ENCODE results near the gene PLEKHG3.
"Not testable (repeated sequence)": the region's sequence is repeated elsewhere in the genome, so short reads cannot be mapped to it uniquely, and the experiment has no call there.

The PLEKHG3 gene

DNA sequence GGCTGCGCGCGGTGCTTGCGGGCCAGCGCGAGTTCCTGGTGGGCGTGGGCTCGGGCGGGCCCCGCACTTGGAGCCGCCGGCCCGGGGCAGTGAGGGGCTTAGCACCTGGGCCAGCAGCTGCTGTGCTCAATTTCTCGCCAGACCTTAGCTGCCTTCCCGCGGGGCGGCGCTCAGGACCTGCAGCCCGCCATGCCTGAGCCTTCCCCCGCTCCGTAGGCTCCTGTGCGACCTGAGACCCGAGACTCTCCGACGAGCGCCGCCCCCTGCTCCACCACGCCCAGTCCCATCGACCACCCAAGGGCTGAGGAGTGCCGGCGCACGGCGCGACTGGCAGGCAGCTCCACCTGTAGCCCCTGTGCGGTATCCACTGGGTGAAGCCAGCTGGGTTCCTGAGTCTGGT is 46.0 kb upstream of the PLEKHG3 start:
- Histone ChIP-seq H3K36me3 (replicated peaks; ENCODE audit: insufficient read depth, low read length) (no peaks in the 10 kb centered on the region), H4K20me1 (ENCODE audit: insufficient read depth, low read length) (no peaks in the 10 kb centered on the region), H3K79me2 (ENCODE audit: low read length) (no peaks in the 10 kb centered on the region), H3K9me2 (replicated peaks; ENCODE audit: insufficient read depth, low read length) (no peaks in the 10 kb centered on the region), H3K9me3 (replicated peaks; ENCODE audit: insufficient read depth, low read length) (no peaks in the 10 kb centered on the region), H3F3A (ENCODE audit: insufficient read depth, low read length) (no peaks in the 10 kb centered on the region), H3K27ac (ENCODE audit: low read length) (no peak overlapping the region), H2AFZ (ENCODE audit: low read length) (no peak overlapping the region), H3K4me1 (ENCODE audit: low read length) (no peaks in the 10 kb centered on the region), H3K4me2 (ENCODE audit: low read depth, low read length) (no peak overlapping the region), H3K27me3 (replicated peaks; ENCODE audit: insufficient read depth, low read length) (no peaks in the 10 kb centered on the region), H3K4me3 (ENCODE audit: low read length) (no peak overlapping the region), H3K9ac (ENCODE audit: low read length) (no peak overlapping the region)
- no peak for TF ChIP-seq EZH2phosphoT487 (IDR thresholded peaks at IDR 0.05; ENCODE audit: low read length)
- TF ChIP-seq, protein P1, sequence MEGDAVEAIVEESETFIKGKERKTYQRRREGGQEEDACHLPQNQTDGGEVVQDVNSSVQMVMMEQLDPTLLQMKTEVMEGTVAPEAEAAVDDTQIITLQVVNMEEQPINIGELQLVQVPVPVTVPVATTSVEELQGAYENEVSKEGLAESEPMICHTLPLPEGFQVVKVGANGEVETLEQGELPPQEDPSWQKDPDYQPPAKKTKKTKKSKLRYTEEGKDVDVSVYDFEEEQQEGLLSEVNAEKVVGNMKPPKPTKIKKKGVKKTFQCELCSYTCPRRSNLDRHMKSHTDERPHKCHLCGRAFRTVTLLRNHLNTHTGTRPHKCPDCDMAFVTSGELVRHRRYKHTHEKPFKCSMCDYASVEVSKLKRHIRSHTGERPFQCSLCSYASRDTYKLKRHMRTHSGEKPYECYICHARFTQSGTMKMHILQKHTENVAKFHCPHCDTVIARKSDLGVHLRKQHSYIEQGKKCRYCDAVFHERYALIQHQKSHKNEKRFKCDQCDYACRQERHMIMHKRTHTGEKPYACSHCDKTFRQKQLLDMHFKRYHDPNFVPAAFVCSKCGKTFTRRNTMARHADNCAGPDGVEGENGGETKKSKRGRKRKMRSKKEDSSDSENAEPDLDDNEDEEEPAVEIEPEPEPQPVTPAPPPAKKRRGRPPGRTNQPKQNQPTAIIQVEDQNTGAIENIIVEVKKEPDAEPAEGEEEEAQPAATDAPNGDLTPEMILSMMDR (IDR thresholded peaks at IDR 0.05; ENCODE audit: low read length): no peak
- TF ChIP-seq EZH2 (optimal IDR thresholded peaks at IDR 0.05; ENCODE audit: low read depth, low read length): no peak
- DNase-seq: no peak

DNA sequence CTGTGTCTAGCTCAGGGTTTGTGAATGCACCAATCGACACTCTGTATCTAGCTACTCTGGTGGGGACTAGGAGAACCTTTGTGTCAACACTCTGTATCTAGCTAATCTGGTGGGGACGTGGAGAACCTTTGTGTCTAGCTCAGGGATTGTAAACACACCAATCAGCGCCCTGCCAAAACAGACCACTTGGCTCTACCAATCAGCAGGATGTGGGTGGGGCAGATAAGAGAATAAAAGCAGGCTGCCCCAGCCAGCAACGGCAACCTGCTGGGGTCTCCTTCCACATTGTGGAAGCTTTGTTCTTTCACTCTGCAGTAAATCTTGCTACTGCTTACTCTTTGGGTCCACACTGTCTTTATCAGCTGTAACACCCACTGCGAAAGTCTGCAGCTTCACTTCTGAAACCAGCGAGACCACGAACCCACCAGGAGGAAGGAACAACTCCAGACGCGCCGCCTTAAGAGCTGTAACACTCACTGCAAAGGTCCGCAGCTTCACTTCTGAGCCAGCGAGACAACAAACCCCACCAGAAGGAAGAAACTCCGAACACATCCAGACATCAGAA is 45.4 kb upstream of the PLEKHG3 start:
- H3K4me1 ChIP-seq (ENCODE audit: low read length); H3K4me2 ChIP-seq (ENCODE audit: low read depth, low read length); H2AFZ ChIP-seq (ENCODE audit: low read length); H3K9ac ChIP-seq (ENCODE audit: low read length); H3K9me2 ChIP-seq (replicated peaks; ENCODE audit: insufficient read depth, low read length); DNase-seq; H3F3A ChIP-seq (ENCODE audit: insufficient read depth, low read length); H3K4me3 ChIP-seq (ENCODE audit: low read length); H4K20me1 ChIP-seq (ENCODE audit: insufficient read depth, low read length); H3K36me3 ChIP-seq (replicated peaks; ENCODE audit: insufficient read depth, low read length); H3K27ac ChIP-seq (ENCODE audit: low read length); H3K27me3 ChIP-seq (replicated peaks; ENCODE audit: insufficient read depth, low read length); H3K79me2 ChIP-seq (ENCODE audit: low read length); H3K9me3 ChIP-seq (replicated peaks; ENCODE audit: insufficient read depth, low read length): not testable (repeated sequence)

DNA sequence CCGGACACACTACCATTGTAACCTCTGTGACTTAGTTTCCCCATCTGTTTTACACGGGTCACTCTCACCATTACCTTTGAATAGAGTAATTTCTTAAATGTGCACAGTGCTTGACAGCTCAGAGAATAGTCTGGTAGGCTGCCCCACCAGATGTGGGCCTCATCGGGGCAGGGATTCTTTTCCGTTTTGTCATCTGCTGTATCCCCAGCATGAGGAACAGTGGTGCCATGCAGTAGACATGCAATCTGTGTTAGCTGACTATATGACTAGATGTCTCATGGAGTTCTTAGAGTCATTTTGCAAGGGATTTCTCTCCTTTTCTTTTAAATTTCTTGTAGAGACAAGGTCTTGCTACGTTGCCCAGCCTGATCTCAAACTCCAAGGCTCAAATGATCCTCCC is 44.9 kb upstream of the PLEKHG3 start:
- no peak for TF ChIP-seq EZH2 (optimal IDR thresholded peaks at IDR 0.05; ENCODE audit: low read depth, low read length)
- TF ChIP-seq EZH2phosphoT487 (IDR thresholded peaks at IDR 0.05; ENCODE audit: low read length): no peak
- TF ChIP-seq, protein P1 (IDR thresholded peaks at IDR 0.05; ENCODE audit: low read length): no peak
- no peak overlapping the region for H3K4me2 ChIP-seq (ENCODE audit: low read depth, low read length)

DNA sequence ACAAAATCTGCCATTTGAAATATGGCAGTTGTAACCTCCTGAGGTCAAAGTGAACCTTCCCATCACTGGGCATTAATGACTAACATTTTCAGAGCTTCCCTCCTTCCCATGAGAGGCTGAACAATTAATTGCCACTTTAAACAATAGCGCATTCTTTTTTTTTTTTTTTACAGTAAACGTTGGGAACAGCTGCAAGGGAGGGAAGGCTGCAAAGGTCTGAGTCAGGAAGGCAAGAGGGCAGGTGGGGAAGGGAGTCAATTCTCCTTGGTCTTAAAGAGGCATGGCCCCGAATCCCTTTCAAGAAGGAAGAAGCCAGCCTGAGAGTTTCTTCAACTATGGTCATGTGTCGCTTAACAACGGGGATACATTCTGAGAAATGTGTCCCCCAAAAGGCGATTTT is 41.0 kb upstream of the PLEKHG3 start:
- no peak overlapping the region for H3K4me3 ChIP-seq (ENCODE audit: low read length)
- no peak overlapping the region for H2AFZ ChIP-seq (ENCODE audit: low read length)
- no peak for DNase-seq
- H3K4me1 ChIP-seq (ENCODE audit: low read length): no peaks in the 10 kb centered on the region
- H3K9ac ChIP-seq (ENCODE audit: low read length): no peak overlapping the region
- no peak for TF ChIP-seq EZH2 (optimal IDR thresholded peaks at IDR 0.05; ENCODE audit: low read depth, low read length)
- TF ChIP-seq, protein P1 (IDR thresholded peaks at IDR 0.05; ENCODE audit: low read length): no peak
- TF ChIP-seq EZH2phosphoT487 (IDR thresholded peaks at IDR 0.05; ENCODE audit: low read length): no peak
- no peaks in the 10 kb centered on the region for H3F3A ChIP-seq (ENCODE audit: insufficient read depth, low read length)
- H3K27ac ChIP-seq (ENCODE audit: low read length): no peak overlapping the region
- no peaks in the 10 kb centered on the region for H3K9me3 ChIP-seq (replicated peaks; ENCODE audit: insufficient read depth, low read length)
- no peaks in the 10 kb centered on the region for H3K79me2 ChIP-seq (ENCODE audit: low read length)
- no peaks in the 10 kb centered on the region for H4K20me1 ChIP-seq (ENCODE audit: insufficient read depth, low read length)
- no peaks in the 10 kb centered on the region for H3K36me3 ChIP-seq (replicated peaks; ENCODE audit: insufficient read depth, low read length)
- H3K4me2 ChIP-seq (ENCODE audit: low read depth, low read length): no peak overlapping the region
- H3K27me3 ChIP-seq (replicated peaks; ENCODE audit: insufficient read depth, low read length): no peaks in the 10 kb centered on the region
- no peaks in the 10 kb centered on the region for H3K9me2 ChIP-seq (replicated peaks; ENCODE audit: insufficient read depth, low read length)

More for the DNA sequence above, 44.9 kb upstream of the PLEKHG3 start:
- Histone ChIP-seq H3K36me3 (replicated peaks; ENCODE audit: insufficient read depth, low read length) (no peaks in the 10 kb centered on the region), H3K4me3 (ENCODE audit: low read length) (no peak overlapping the region), H4K20me1 (ENCODE audit: insufficient read depth, low read length) (no peaks in the 10 kb centered on the region), H3K4me1 (ENCODE audit: low read length) (no peaks in the 10 kb centered on the region), H3K27me3 (replicated peaks; ENCODE audit: insufficient read depth, low read length) (no peaks in the 10 kb centered on the region), H3K9me3 (replicated peaks; ENCODE audit: insufficient read depth, low read length) (no peaks in the 10 kb centered on the region), H3K9me2 (replicated peaks; ENCODE audit: insufficient read depth, low read length) (no peaks in the 10 kb centered on the region), H3K79me2 (ENCODE audit: low read length) (no peaks in the 10 kb centered on the region), H2AFZ (ENCODE audit: low read length) (no peak overlapping the region), H3F3A (ENCODE audit: insufficient read depth, low read length) (no peaks in the 10 kb centered on the region), H3K9ac (ENCODE audit: low read length) (no peak overlapping the region), H3K27ac (ENCODE audit: low read length) (no peak overlapping the region)
- DNase-seq: no peak

All from MM.1S (cell line).